ENCODE data around the gene ZSCAN31.
A peak's percentile ranks its signal among the peaks of the same experiment; 100 is the strongest.
"Not testable (repeated sequence)": the region's sequence is repeated elsewhere in the genome, so short reads cannot be mapped to it uniquely, and the experiment has no call there.

ZSCAN31 gene

GRCh38 chr6:28335564-28336283 lies at the start of gene ZSCAN31:
Gene ZSCAN31 (minus strand): TSS chr6:28336148. CDS start chr6:28329683, 6,465 bp downstream.
- peak; percentile 42 for DNase-seq (ENCODE audit: low read depth, low spot score)

DNA sequence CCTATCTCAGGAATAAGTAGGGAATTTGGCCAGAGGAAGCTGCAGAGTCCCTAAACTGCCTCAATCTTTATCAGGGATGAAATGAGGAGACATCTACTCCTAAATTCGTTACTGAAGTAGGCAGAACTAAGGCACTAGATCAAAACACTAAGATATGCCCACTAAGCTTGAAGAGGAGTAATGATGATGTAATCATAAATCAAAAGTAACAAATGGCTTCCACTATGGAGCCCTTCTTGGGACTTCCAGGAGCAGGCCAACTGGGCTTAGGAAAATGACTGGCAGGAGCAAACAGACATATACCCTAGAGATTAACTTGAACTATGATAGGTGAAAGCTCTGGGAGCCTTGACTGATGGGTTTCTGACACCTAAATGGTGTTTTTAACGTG lies 48.2 kb upstream of the ZSCAN31 start:
- no peak for DNase-seq (ENCODE audit: low read depth, low spot score)

- peak; percentile 1 for DNase-seq (ENCODE audit: low read depth, low spot score)
Measured at GRCh38 chr6:28383235-28384142, 47.5 kb upstream of the ZSCAN31 start.

DNA sequence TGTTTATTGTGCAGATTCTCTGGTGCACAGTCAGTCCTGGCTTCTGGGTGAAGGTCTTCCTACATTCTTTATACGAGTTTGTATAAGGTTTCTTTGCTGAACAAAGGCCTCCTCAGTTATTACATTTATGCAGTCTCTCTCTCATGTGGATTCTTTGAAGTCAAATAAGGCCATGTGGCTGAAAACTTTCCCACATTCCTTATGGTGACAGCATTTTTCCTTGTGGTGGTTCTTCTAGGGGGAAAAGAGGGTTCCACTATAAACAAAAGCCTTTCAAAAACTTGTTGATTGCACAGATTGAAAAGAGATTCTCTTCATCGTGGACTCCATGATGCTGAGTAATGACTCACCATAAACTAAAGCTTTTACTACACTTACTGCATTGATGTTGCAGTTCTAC lies 44.4 kb upstream of the ZSCAN31 start:
- DNase-seq (ENCODE audit: low read depth, low spot score) = no peak

- no peak for DNase-seq (ENCODE audit: low read depth, low spot score)
Measured at GRCh38 chr6:28378644-28379043, 42.7 kb upstream of the ZSCAN31 start.

DNA sequence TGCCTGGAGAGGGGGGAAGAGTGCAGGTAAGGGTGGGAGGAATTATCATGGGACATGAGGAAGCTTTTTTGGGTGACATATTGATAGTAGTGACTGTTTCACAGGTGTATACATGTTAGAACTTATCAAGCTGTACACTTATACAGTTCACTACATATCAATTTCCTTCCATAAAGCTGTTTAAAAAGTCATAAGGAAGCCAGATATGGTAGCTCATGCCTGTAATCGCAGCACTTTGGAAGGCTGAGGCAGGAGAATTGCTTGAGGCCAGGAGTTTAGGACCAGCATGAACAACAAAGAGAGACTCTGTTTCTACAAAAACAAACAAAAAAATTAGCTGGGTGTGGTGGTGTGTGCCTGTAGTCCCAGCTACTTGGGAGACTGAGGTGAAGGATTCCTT lies 41.9 kb upstream of the ZSCAN31 start:
- no peak for DNase-seq (ENCODE audit: low read depth, low spot score)

DNA sequence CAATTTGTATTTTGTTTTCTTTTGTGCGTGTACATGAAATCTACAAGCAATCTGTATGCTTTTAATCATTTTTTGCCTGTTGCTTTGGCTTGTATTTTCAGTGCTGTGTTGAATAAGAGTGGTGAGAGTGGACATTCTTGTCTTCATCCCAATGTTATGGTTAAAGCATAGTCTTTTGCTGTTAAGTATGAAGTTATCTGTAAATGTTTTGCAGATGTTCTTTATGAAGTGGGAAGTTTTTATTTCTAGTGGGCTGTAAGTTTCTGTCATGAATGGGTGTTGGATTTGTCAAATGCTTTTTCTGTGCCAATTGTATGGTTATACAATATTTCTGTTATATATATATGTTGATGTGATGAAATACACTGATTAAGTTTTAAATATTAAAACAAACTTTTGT lies 38.0 kb upstream of the ZSCAN31 start:
- no peak for DNase-seq (ENCODE audit: low read depth, low spot score)

DNA sequence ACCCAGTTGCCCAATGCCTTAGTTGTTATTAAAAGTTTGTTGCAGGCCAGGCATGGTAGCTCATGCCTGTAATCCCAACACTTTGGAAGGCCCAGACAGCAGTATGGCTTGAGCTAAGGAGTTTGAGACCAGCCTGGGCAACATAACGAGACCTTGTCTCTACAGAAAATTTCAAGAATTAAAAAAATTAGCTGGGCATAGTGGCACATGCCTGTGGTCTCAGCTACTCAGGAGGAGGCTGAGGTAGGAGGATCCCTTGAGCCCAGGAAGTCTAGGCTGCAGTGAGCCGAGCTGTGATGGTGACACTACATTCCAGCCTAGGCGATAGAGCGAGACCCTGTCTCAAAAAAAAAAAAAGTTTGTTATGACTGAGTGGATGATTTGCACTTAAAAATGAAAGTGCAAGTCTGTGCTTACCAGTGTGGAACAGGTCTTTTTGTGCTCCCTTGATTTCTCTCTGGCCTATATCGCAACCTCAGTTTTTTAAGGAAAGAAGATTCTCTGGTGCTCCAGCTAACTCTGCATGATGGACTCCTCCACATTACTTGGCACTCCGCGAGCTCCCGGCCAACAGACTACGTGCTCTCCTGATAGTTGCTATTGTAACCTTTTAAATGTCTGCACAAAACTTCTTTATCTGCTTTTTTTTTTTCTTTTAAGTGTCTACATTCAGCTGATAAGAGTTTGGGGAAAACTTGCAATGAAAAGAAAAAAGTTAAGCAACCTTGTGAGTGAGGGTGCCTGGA lies 35.9 kb upstream of the ZSCAN31 start:
- DNase-seq (ENCODE audit: low read depth, low spot score) = no peak

- no peak for DNase-seq (ENCODE audit: low read depth, low spot score)
Measured at GRCh38 chr6:28371280-28371679, 35.3 kb upstream of the ZSCAN31 start.

- no peak for DNase-seq (ENCODE audit: low read depth, low spot score)
Measured at GRCh38 chr6:28370440-28370839, 34.5 kb upstream of the ZSCAN31 start.

DNA sequence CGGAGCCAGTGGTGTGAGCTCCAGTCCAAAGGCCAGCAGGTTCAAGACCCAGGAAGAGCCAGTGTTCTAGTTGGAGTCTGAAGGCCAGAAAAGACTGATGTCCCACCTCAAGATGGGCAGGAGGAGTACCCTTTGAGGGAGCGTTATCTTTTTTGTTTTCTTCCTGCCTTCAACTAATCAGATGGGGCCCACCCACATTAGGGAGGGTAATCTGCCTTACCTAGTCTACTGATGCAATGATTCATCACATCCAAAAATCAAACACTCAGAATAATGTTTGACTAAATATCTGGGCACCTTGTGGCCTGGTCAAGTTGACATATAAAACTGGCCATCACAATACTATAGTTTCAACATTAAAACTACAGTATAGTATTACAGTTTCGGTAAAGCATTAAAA lies 33.5 kb upstream of the ZSCAN31 start:
- no peak for DNase-seq (ENCODE audit: low read depth, low spot score)

DNA sequence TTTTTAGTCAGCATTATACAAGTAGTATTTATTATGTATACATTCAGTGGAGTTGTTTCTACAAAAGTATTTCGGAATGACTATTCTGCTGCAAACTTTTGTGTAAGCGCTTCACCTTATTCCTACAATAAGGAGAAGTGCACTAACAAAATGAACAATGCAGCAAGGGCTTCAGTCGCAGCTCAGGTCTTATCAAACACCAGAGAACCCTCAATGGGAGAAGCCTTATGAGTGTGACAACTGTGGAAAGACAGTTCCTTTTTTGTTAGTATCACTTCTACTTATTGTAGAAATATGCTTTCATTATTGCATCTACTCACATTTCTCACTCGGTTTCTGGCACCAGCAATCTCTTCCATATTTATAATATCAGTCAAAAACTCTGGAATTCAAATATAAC lies 32.6 kb upstream of the ZSCAN31 start:
- no peak for DNase-seq (ENCODE audit: low read depth, low spot score)

DNA sequence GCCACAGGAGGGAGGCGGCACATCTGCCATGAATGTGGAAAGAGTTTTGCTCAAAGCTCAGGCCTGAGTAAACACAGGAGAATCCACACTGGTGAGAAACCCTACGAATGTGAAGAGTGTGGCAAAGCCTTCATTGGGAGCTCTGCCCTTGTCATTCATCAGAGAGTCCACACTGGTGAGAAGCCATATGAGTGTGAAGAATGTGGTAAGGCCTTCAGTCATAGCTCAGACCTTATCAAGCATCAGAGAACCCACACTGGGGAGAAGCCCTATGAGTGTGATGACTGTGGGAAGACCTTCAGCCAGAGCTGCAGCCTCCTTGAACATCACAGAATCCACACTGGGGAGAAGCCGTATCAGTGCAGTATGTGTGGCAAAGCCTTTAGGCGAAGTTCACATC lies 29.6 kb upstream of the ZSCAN31 start:
- not testable (repeated sequence) for DNase-seq (ENCODE audit: low read depth, low spot score)

DNA sequence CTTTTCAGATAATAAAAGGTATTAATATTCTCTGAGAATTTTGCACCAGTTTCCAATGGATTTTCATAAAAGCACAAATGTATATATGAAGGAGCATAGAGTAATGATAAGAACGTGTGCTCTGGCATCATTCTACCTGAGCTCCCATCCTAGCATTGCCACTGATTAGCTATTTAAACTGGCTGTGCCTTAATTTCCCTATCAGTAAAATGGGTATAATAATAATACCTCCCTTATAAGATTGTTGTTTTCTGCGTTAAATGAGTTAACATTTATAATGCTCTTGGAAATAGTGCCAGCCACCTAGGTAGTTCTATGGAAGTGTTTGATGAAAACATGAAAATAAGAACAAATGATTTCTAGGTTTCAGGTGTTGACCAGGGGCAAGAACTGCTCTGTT lies 25.0 kb upstream of the ZSCAN31 start:
- DNase-seq (ENCODE audit: low read depth, low spot score) = no peak

- not testable (repeated sequence) for DNase-seq (ENCODE audit: low read depth, low spot score)
Measured at GRCh38 chr6:28359562-28359961, 23.6 kb upstream of the ZSCAN31 start.

DNA sequence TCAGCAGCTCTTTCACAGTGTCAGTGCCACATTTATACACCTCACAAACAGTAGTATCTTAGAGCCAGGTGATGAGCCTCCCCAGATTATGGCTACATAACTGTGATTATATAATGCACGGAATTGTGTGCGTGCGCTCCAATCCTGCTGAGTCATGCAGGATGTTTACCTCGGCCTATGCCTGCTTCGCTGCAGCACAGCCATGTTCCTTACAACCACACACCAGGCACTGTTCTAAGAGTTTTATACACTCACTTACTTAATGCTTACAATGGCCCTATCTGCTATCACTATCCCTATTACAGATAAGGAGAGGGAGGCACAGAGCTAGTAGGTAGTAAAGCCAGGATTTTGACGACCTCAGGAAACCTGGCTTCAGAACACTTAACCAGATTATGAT lies 21.1 kb upstream of the ZSCAN31 start:
- no peak for DNase-seq (ENCODE audit: low read depth, low spot score)

GRCh38 chr6:28356666-28357020 lies 20.7 kb upstream of the ZSCAN31 start:
- no peak for DNase-seq (ENCODE audit: low read depth, low spot score)

DNA sequence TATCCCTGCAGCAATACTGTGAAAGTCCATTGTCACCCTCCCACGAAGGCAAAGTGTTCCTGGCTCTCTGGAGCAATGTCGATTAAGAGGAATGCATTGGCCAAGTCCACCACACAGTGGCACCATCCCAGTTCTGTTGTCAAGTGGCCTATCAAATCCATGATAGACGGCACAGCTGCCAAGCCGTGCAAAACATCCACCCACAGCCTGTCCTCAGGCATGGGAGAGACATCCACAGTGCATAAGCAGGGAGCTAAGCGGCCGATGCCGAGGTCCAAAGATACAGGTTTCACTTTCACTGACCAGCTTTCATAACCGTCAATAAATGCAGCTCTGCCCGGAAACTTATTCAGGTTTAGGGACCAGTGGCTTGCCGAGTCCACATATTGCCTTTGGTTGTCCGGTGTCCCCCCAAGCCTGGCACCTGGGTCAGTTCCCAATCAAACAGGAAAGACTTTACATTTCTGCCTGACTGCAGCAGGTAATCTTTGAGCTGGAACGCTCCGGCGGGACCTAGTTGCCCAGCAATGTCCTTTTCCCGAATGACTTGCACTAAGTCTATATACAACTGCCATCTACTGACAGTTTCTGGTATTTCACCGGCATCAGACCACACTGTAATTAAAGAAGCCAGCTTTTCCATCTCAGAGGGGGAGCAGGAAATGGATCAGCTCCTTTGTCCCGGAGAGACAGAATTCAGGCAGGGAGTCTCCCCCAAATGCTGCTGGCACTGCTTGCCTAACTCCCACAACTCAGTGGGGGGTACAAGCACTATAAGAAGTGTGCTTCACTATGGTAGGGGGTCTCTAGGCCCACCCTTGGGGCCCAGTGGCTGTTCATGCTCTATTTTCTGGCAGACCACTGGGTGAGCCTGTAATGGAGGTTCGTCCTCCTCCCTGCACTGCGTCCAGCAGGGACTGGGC lies 20.1 kb upstream of the ZSCAN31 start:
- DNase-seq (ENCODE audit: low read depth, low spot score) = peak; percentile 40

GRCh38 chr6:28354688-28355554 lies 19.0 kb upstream of the ZSCAN31 start:
- no peak for DNase-seq (ENCODE audit: low read depth, low spot score)

DNA sequence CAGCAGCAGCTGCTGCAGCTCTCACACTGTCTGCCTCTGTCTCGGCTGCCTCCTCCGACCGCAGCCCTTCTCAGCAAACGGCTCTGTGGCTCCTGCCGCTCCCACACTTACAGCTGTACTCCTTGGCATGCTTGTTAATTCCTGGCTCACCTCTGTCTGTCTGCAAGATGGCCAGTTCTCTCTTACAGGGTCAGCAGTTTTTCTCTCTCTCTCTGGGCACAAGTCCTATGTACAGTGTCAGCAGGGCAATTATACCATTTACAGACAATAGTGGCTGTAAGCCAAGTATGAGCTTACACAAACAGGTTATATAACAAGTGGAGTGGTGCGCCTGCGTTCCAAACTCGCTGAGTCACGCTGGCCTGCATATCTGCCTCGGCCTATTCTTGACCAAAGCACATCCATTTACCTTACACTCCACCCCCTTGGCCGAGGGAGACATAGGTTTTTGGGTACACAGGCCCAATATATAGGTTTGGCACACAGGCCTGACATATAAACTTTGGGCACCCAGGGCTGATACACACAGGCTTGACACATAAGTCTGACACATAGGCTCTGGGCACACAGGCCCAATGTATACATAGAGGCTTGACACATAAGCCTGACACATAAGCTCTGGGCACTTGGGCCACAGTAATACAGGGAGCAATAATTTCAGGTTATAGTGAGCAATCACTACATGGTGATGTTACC lies 18.2 kb upstream of the ZSCAN31 start:
- DNase-seq (ENCODE audit: low read depth, low spot score) = no peak
